Measurements from ENCODE around the gene HDLBP.
"Not testable (repeated sequence)": the region's sequence is repeated elsewhere in the genome, so short reads cannot be mapped to it uniquely, and the experiment has no call there.

Gene HDLBP

GRCh38 chr2:241308267-241308666, 7.2 kb downstream of the HDLBP start:
- no peak for DNase-seq (ENCODE audit: low read depth)

DNA sequence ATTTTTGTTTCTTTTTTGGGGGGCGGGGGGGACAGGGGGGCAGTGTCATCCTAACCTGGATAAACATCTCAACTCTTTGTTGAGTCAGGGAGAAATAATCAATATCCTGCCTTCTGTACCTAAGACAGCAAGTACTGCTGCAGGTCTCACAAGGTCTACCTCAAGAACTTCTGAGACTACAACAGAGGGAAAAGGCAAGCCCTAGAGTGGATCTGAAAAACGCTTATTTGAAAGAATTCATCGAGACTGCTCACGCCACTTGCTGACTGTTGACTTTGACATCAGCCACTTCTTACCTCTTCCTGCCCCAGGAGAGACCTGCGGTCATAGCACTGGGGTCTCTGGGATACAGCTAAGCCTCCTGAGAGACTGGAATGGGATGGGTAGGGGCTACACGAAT, 8.4 kb downstream of the HDLBP start:
- no peak for DNase-seq (ENCODE audit: low read depth)

GRCh38 chr2:241304039-241304670, 11.3 kb downstream of the HDLBP start:
- DNase-seq (ENCODE audit: low read depth): no peak

DNA sequence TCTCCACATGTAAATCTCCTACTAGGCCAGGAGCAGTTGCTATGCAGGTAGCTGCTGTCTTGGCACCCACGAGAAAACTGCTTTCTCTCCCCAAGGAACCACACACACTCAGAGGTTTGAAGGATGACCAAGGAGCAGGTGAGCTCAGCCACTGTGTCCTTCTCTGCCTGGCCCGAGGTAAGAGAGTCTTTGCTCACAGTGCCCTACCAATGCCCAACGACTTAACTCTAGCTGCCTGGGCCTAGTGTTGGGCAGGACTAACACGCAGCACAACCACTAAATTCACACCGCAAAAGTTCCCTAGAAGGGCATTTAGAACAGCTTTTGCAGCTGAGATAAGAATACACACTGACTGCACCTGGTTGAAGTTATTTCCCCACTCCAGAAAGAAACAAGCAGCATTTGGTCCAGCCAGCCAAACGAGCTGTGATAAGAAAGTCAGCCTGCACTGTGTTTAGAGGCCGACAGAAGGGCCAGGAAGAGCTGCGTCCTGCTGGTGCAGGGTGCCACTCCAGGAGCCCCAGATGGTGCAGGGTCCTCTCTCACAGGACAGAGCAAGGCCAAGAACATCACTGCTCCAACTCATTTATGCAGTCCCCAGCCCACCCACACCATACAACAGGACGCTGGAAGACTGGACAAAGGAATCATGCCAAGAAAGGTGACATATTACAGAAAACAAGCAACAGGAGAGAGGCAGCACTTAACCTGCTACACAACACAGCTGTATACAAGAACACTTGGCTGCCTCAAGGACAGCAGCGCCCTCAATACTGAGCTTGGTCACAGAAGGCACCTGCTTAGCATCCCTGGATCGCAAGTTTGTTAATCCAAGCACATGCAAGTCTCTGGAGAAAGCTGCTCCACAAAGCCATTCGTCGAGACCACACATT, 12.5 kb downstream of the HDLBP start:
- peak; percentile 31 for DNase-seq (ENCODE audit: low read depth)

GRCh38 chr2:241302083-241302482, 13.4 kb downstream of the HDLBP start:
- no peak for DNase-seq (ENCODE audit: low read depth)

GRCh38 chr2:241300000-241300399, 15.5 kb downstream of the HDLBP start:
- no peak for DNase-seq (ENCODE audit: low read depth)

- no peak for DNase-seq (ENCODE audit: low read depth)
These were observed 16.8 kb downstream of the HDLBP start for GRCh38 chr2:241298673-241299072.

- DNase-seq (ENCODE audit: low read depth): no peak
These were observed 18.7 kb downstream of the HDLBP start for GRCh38 chr2:241296767-241297166.

- DNase-seq (ENCODE audit: low read depth): no peak
These were observed 20.0 kb downstream of the HDLBP start for GRCh38 chr2:241295326-241296095.

GRCh38 chr2:241293378-241293797, 22.1 kb downstream of the HDLBP start:
- peak; percentile 64 for DNase-seq (ENCODE audit: low read depth)

DNA sequence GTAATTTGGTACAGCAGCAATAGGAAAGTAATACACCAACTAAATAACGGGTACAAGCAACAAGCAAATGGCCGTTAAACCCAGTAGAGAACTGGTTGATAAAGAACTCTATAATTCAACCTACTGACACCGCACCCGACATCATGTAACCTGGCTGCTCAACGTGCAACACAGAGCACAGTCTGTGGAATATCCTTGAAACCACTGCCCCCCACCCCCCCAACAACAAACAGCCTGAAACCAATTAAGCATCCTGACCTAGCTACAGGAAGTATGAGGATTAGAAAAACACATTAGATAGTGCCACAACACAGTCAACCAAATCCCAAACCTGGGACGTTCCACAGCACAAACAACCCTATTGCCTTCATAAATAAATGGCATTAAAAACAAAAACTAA, 23.5 kb downstream of the HDLBP start:
- no peak for DNase-seq (ENCODE audit: low read depth)

DNA sequence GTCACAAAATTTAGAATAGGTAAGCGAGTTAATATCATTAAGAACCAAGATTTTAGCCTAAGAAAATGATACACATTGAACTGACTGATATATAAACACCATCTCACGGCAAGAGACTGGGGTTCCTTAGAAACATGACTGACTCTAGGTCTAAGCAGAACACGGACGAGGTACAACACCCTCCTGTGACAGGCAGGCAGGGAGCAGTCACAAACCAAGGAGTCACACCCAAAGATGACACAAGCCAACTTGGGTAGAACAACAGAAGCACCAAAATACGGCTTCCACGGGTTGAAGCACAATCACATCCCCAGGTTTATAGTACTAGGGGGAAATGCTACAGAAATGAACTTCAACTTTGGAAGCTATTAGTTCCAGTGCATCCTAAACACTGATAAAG, 24.3 kb downstream of the HDLBP start:
- DNase-seq (ENCODE audit: low read depth): no peak

DNA sequence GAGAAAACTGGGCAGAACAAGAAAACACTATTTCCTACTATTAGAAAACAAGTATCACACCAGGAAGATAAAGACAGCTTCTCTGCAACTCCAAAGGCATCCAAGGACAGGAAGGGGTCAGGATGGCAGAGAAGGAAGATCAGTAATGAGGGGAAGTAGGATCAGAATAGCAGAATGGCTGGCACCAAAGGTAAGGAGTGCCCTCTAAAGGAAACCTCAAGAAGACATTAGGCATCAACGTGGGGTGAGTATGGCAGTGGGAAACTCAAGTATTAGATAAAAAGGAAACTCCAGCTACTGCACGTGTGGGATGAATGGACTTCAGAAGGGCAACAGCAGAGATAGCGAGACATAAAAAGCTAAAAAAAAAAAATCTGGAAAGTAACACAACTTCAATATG, 25.9 kb downstream of the HDLBP start:
- DNase-seq (ENCODE audit: low read depth): no peak

DNA sequence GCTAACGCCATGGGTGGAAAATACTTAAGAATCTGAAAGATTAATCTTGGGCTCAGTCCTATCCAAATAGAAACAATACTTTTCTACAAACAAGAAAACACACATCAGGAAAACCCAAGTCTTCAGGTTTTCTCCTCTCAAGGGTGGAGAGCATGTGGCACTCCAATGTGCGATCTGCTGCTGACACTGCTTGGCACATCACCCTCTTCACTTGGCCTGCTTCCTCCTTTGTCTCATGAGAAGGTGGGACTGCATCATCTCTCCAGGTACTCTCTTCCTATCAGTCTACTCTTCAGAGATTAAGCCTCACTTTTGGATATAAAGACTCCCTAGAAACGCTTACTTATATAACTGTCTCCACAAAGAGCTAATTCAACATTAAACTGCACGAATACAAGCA, 26.4 kb downstream of the HDLBP start:
- DNase-seq (ENCODE audit: low read depth): no peak

DNA sequence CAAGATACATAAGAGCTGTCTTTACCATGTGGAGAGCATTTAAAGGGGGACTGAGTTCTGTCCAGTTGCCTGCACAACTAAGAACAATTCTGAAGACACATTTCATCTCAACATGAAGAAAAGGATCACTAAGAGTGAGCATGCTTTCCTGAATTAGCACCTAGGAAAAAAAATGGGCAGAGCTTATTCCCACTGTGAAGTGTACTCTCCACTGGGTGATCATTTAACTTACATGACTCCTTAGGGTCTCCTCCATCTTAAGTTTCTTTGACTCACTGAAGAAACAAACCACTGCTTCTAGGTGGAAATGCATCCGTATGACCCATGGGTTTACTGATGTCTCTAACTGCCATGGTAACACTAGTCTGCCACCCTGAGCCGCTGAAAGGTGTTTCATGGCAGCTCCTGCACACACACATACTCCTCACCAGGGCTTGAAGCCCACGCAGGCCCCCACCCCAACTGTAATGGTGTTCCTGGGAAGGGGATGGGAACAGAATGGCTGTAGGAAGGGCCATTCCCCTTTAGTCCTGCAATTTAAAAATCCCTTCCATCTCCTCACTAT, 27.1 kb downstream of the HDLBP start:
- DNase-seq (ENCODE audit: low read depth): no peak

GRCh38 chr2:241286348-241287090, 29.0 kb downstream of the HDLBP start:
- DNase-seq (ENCODE audit: low read depth): no peak

DNA sequence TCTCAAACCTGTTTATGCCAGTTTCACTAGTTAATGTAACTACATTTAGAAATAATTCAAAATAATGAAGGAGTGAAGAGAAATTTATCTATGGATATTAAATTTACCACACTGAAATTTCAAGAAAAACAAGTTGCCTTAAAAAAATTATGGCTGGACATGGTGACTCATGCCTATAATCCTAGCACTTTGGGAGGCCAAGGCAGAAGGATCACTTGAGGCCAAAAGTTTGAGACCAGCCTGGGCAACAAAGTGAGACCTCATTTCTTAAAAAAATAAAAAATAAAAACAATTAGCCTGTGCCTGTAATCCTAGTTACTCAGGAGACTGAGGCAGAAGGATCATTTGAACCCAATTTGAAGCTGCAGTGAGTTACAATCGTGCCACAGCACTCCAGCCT, 29.9 kb downstream of the HDLBP start:
- no peak for DNase-seq (ENCODE audit: low read depth)

DNA sequence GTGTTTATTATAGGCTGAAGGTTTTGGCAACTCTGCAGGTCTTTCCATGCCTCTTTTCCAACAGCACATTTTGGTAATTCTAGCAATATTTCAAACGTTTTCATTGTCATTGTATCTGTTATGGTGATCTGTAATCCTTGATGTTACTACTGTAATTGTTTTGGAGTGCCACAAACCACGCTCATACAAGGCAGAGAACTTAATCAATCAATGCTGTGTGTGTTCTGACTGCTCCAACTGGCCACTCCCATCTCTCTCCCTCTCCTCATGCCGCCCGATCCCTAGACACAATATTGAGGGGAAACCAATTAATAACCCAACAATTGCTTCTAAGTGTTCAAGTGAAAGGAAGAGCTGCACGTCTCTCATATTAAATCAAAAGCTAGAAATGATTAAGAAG, 32.9 kb downstream of the HDLBP start:
- DNase-seq (ENCODE audit: low read depth): no peak

- no peak for DNase-seq (ENCODE audit: low read depth)
These were observed 35.2 kb downstream of the HDLBP start for GRCh38 chr2:241280291-241280690.

DNA sequence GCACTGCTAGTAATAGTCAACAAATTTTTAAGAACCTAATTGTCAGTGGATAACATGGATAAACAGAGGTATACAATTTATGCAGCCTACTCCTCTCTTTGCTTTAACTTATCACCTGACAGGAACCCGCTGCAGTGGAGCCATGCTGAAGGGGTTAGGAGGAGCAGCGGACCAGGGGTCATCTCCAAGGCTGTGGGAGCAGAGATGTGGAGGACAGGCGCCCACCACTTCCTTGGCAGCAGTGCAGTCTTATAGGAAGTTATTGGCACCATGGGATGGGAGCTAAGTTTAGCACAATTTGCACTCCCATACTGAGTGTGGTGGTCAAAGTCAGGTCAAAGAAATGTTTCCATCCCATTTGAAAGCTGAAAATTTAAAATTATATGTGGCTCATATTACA, 35.6 kb downstream of the HDLBP start:
- no peak for DNase-seq (ENCODE audit: low read depth)

DNA sequence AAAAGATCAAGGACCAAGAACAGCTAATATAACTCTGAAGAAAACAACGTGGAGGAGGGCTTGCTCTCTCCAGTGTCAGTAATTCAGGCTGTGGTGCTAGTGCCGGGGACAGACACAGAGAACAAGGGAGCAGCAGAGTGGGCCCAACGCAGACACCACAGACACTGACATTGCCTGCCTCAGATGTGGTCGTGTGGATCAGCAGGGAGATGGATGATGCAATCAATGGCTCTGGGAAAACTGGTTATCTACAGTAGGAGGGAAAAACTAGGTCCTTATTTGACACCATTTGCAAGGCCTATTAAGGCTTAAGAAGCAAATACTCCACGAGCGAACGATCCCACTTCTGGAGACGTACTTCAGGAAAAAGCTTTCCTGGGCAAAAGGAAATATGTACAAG, 36.1 kb downstream of the HDLBP start:
- DNase-seq (ENCODE audit: low read depth): peak; percentile 69

GRCh38 chr2:241278306-241278705, 37.2 kb downstream of the HDLBP start:
- DNase-seq (ENCODE audit: low read depth): not testable (repeated sequence)
